ENCODE measurements around the gene MACF1. TPM values are rescaled to one million over a fixed set of nuclear protein-coding genes. Genes with fewer than 3 reads are reported as not detected.

The MACF1 gene
- total RNA-seq, 1 donor from 2014 or later, result 431 TPM

- H3K9me3 Mint-ChIP-seq (ENCODE audit: unreplicated experiment), result no peaks in the 10 kb centered on the region
- no peak for DNase-seq (ENCODE audit: extremely low spot score, unreplicated experiment)
- peaks cover 77% of the 10 kb centered on the region for H3K4me1 Mint-ChIP-seq (ENCODE audit: unreplicated experiment)
- H3K27ac Mint-ChIP-seq (ENCODE audit: unreplicated experiment), result peak overlapping the region; percentile 69
- no peak overlapping the region for H3K4me3 Mint-ChIP-seq (ENCODE audit: unreplicated experiment)
- H3K27me3 Mint-ChIP-seq (ENCODE audit: unreplicated experiment), result no peaks in the 10 kb centered on the region
- TF ChIP-seq CTCF (IDR thresholded peaks at IDR 0.05), result no peak
- H3K36me3 Mint-ChIP-seq (ENCODE audit: unreplicated experiment), result no peaks in the 10 kb centered on the region
These were observed 36.8 kb upstream of the MACF1 start for GRCh38 chr1:39167632-39168209.

- no peaks in the 10 kb centered on the region for H3K36me3 Mint-ChIP-seq (ENCODE audit: unreplicated experiment)
- TF ChIP-seq CTCF (IDR thresholded peaks at IDR 0.05), result no peak
- H3K27me3 Mint-ChIP-seq (ENCODE audit: unreplicated experiment), result no peaks in the 10 kb centered on the region
- H3K27ac Mint-ChIP-seq (ENCODE audit: unreplicated experiment), result peak overlapping the region; percentile 69
- no peak overlapping the region for H3K4me3 Mint-ChIP-seq (ENCODE audit: unreplicated experiment)
- no peaks in the 10 kb centered on the region for H3K9me3 Mint-ChIP-seq (ENCODE audit: unreplicated experiment)
- DNase-seq (ENCODE audit: extremely low spot score, unreplicated experiment), result no peak
- peaks cover 76% of the 10 kb centered on the region for H3K4me1 Mint-ChIP-seq (ENCODE audit: unreplicated experiment)
These were observed 36.0 kb upstream of the MACF1 start for GRCh38 chr1:39168301-39169080.

- no peak overlapping the region for H3K4me3 Mint-ChIP-seq (ENCODE audit: unreplicated experiment)
- no peaks in the 10 kb centered on the region for H3K27me3 Mint-ChIP-seq (ENCODE audit: unreplicated experiment)
- DNase-seq (ENCODE audit: extremely low spot score, unreplicated experiment), result no peak
- H3K9me3 Mint-ChIP-seq (ENCODE audit: unreplicated experiment), result no peaks in the 10 kb centered on the region
- peaks cover 78% of the 10 kb centered on the region for H3K4me1 Mint-ChIP-seq (ENCODE audit: unreplicated experiment)
- H3K27ac Mint-ChIP-seq (ENCODE audit: unreplicated experiment), result peak overlapping the region; percentile 86
- TF ChIP-seq CTCF (IDR thresholded peaks at IDR 0.05), result no peak
- no peaks in the 10 kb centered on the region for H3K36me3 Mint-ChIP-seq (ENCODE audit: unreplicated experiment)
These were observed 33.5 kb upstream of the MACF1 start for GRCh38 chr1:39170731-39171667.

- H3K4me3 Mint-ChIP-seq (ENCODE audit: unreplicated experiment), result peak overlapping the region; percentile 7
- no peak for DNase-seq (ENCODE audit: extremely low spot score, unreplicated experiment)
- TF ChIP-seq CTCF (IDR thresholded peaks at IDR 0.05), result peak; percentile 38
These were observed 31.1 kb upstream of the MACF1 start for GRCh38 chr1:39173119-39173994.

More at GRCh38 chr1:39173119-39173994, 31.1 kb upstream of the MACF1 start:
- Mint-ChIP-seq H3K36me3 (ENCODE audit: unreplicated experiment) (no peaks in the 10 kb centered on the region), H3K27me3 (ENCODE audit: unreplicated experiment) (no peaks in the 10 kb centered on the region), H3K4me1 (ENCODE audit: unreplicated experiment) (peaks cover 84% of the 10 kb centered on the region), H3K27ac (ENCODE audit: unreplicated experiment) (peak overlapping the region; percentile 95), H3K9me3 (ENCODE audit: unreplicated experiment) (no peaks in the 10 kb centered on the region)

Measured in osteocyte (in vitro differentiated cells).